Astrocyte of the spinal cord (primary cell): ENCODE results near the gene BIRC2.

Experiments
- DNase-seq: peaks from one replicate; pipeline ENCODE4 v3.0.0; 2011; ENCODE audit warnings: low read depth, low spot score
- H3K4me3 ChIP-seq: 2 replicates; pipeline ENCODE4 v1.5.1; 2011; ENCODE audit warnings: low read depth, mild to moderate bottlenecking, low read length, moderate library complexity
- in situ Hi-C: cut with HindIII; loops from 2 replicates; pipeline ENCODE4 v1.10.0; 2017; ENCODE audit warnings: low sequenced_read_pairs
- TF ChIP-seq, protein P1 (sequence below): IDR thresholded peaks from 2 replicates; pipeline ENCODE4 v1.5.1; 2012; ENCODE audit warnings: low read depth, mild to moderate bottlenecking, low read length, inconsistent platforms

Gene BIRC2

DNA sequence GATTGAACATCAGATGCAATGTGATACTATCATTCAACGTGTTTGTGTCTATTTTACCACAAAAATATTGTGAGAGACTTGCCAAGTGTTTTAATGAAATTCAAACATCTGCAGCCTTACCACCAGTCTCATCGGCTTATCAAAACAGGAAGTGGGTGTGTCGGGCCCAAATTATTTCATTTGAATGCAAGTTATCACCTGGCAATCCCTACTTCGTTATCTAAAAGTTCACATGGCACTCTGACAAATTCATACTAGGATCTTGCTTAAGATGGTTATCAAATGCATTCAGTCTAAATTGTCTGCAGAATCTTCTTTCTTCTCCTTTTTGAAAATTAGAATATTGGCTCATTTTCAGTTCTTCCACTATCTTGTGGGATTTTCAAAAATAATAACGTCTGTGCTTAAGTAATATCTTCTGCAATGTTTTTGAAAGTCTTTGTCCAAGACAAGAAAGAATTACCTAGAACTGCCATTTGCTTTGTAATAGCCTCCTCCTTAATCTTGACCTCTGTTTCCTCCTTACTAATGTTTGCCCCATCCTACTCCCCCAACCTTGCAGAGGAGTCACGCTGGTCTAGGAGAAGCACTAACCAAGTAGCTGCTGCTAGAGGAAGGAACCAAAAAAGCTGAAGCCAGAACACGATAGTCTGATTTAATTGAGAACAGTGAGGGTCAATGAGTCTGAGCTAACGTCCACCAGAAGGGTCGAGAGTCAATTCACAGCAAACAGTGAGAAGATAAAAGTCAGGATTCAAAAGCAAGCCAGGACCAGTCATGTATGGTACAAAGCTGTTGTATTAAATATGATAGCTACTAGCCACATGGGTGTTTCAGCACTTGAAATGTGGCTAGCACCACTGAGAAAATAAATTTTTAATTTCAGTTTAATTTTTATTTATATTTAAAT is 39.9 kb upstream of the BIRC2 start:
- DNase-seq = no peak
- in situ Hi-C loops = no loop called here
- no peak overlapping the region for H3K4me3 ChIP-seq
- TF ChIP-seq, protein P1, sequence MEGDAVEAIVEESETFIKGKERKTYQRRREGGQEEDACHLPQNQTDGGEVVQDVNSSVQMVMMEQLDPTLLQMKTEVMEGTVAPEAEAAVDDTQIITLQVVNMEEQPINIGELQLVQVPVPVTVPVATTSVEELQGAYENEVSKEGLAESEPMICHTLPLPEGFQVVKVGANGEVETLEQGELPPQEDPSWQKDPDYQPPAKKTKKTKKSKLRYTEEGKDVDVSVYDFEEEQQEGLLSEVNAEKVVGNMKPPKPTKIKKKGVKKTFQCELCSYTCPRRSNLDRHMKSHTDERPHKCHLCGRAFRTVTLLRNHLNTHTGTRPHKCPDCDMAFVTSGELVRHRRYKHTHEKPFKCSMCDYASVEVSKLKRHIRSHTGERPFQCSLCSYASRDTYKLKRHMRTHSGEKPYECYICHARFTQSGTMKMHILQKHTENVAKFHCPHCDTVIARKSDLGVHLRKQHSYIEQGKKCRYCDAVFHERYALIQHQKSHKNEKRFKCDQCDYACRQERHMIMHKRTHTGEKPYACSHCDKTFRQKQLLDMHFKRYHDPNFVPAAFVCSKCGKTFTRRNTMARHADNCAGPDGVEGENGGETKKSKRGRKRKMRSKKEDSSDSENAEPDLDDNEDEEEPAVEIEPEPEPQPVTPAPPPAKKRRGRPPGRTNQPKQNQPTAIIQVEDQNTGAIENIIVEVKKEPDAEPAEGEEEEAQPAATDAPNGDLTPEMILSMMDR = no peak

DNA sequence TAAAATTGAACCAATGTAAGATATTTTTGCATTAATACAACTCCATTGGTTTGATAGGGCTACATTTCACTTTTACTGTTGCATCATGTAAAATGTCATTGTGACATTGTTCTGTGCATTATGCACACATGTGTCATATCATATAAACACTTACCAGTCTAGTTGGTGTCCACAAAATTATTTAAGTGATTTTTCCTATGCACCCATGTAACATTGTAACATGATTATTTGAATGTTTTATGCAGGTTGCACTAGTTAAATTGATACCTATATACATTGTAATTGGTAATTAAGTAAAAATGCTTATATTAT is 39.3 kb upstream of the BIRC2 start:
- TF ChIP-seq, protein P1 = no peak
- H3K4me3 ChIP-seq = no peak overlapping the region
- in situ Hi-C loops = no loop called here
- no peak for DNase-seq

DNA sequence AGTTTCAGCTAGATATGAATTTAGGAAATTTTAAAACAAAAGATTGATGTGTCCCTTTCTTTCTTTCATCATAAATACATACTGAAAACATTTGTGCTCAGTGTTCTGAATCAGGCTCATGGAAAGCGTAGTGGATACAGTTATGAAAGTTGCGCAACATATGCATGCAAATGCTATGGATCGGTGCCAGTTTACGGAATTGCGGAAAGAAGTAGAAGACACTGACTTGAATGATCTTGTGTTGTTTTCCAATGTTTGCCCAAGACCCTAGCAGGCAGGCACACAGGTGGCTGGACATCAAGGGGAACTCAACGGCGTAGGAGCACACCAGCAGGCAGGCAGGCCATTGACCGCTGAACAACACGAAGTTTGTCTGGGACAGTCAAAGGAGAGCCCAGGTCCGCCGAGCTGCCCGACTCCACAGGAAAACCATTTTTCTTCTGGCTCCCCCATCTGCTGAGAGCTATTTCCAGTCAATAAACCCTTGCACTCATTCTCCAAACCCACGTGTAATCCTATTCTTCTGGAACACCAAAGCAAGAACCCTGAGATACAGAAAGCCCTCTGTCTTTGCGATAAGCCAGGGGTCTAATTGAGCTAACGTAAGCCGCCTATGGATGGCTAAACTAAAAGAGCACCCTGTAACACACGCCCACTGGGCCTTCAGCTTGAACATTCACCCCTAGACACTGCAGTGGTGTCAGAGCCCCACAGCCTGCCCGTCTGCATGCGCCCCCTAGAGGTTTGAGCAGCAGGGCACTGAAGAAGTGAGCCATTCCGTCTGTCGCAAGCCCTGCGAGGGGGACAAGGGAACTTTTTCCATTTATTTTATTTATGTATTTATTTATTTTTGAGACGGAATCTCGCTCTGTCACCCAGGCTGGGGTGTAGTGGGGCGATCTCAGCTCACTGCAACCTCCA is 37.1 kb upstream of the BIRC2 start:
- TF ChIP-seq, protein P1 = no peak
- DNase-seq = no peak

DNA sequence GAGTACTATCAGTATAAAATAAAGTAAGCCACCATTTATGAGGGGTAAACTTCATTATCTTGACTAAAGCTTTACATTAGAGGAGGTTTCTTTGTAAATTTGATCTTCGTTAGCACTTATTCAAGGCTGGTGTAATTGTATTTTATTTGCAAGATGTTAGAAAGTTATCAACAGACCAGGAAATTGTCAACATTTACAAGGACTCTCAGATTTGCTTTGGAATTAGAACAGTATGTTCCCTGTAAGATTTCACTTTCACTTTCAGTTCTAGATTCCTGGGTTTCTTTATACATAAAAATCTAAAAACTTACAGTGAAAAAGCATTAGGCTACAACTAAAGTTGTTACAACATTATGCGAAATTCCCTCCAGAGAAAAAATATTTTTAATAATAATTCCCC is 34.3 kb upstream of the BIRC2 start:
- in situ Hi-C loops = no loop called here
- TF ChIP-seq, protein P1 = no peak
- no peak overlapping the region for H3K4me3 ChIP-seq
- DNase-seq = peak; percentile 65

More for the DNA sequence above, 37.1 kb upstream of the BIRC2 start:
- in situ Hi-C loops = no loop called here
- no peak overlapping the region for H3K4me3 ChIP-seq

DNA sequence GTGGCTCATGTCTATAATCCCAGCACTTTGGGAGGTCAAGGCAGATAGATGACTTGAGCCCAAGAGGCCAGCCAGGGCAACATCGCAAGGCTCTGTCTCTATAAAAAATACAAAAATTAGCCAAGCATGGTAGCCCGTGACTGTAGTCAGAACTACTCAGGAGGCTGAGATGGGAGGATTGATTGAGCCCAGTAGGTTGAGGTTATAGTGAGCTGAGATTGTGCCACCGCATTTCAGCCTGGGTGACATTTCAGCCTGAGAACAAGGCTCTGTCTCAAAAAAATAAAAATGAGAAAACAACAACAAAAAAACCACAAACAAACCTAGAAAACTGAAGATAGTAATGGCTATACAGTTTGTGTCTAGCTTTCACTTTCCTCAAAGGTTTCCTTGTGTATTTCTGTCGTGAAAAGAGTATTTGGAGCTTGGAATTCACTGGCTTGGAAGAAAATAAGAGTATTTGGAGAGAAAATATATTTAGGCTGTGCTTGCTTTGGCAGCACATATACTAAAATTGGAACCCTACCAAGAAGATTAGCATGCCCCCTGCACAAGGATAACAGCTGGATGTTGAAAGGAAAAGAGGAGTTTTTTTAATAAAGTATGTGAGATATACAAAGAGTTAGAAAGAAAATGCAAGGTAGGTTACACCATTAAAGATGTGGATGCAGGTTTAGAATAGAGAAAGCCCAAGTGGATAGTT is 33.6 kb upstream of the BIRC2 start:
- H3K4me3 ChIP-seq = no peak overlapping the region
- peak; percentile 33 for DNase-seq
- in situ Hi-C loops = no loop called here
- TF ChIP-seq, protein P1 = no peak

DNA sequence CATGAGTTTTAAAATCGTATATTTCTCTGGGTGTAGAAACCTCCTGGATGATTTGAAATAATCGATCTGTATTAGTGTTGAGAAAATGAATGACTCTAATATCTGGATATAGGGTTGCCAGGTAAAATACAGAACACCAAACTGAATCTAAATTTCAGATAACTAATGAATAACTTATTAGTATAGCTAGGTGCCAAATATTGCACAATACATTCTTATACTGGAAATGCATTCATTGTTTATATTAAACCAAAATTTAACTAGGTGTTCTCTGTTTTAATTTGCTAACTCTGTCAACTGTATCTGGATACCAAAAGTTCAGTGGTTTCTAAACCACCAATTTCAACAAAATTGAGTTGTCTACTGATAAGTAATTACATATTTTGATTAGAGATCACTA is 32.2 kb upstream of the BIRC2 start:
- TF ChIP-seq, protein P1 = no peak
- in situ Hi-C loops = no loop called here

More for the DNA sequence above, 32.2 kb upstream of the BIRC2 start:
- no peak for DNase-seq
- H3K4me3 ChIP-seq = no peak overlapping the region
